Nephron (organoid): Measurements from ENCODE around the gene C1orf87.

Experiments used
- H3K27ac Mint-ChIP-seq, 3 experiments: 2 replicates each; pipeline ENCODE4 v1.8.0; 2020; ENCODE audit warnings: mixed read lengths in 3 of 3, mild to moderate bottlenecking in 2 of 3, moderate library complexity in 1 of 3
- H3K27me3 Mint-ChIP-seq: 2 replicates; pipeline ENCODE4 v1.8.0; 2021; ENCODE audit warnings: low read depth, mild to moderate bottlenecking, moderate library complexity, mixed read lengths
- H3K36me3 Mint-ChIP-seq: 2 replicates; pipeline ENCODE4 v1.8.0; 2020; ENCODE audit warnings: low read depth, mixed read lengths
- H3K4me1 Mint-ChIP-seq: 2 replicates; pipeline ENCODE4 v1.8.0; 2020; ENCODE audit warnings: mixed read lengths
- H3K4me3 Mint-ChIP-seq, 3 experiments: 2 replicates each; pipeline ENCODE4 v1.8.0; 2020; ENCODE audit warnings: mild to moderate bottlenecking in 3 of 3, mixed read lengths in 3 of 3, moderate library complexity in 2 of 3
- H3K9me3 Mint-ChIP-seq: 2 replicates; pipeline ENCODE4 v1.8.0; 2020; ENCODE audit warnings: mixed read lengths
- TF ChIP-seq, protein P1 (sequence below), 3 experiments: fragments of 200-600 bp; sonication (generic); IDR thresholded peaks; one replicate each; pipeline ENCODE4 v1.5.0; 2021; ENCODE audit warnings: antibody characterized with exemption in 3 of 3; ENCODE audit not compliant: unreplicated experiment in 3 of 3

C1orf87 gene

DNA sequence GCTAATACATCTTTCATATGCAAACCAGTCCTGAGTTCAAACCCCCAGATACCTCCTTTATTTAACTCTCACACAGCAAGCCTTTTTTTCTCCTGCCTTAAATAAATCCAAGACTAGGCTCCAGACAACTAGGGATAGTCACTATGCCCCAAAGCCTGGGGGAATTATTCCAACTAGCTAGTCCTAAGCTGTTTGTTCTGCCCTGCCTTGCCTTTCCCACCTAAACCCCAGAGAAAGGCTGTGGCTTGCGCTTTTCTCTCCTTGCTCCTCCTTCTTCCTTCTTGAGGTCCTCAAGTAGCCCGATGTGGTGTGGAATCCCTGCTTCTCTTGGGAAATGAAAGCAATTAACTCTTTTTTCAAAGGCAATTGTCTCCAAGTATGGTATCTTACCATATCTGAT lies 31.8 kb downstream of the C1orf87 start:
- H3K9me3 Mint-ChIP-seq: no peaks in the 10 kb centered on the region
- H3K4me1 Mint-ChIP-seq: peaks cover 8% of the 10 kb centered on the region
- H3K27me3 Mint-ChIP-seq: no peaks in the 10 kb centered on the region
- H3K4me3 Mint-ChIP-seq: no peak overlapping the region
- no peaks in the 10 kb centered on the region for H3K36me3 Mint-ChIP-seq
- TF ChIP-seq, protein P1, sequence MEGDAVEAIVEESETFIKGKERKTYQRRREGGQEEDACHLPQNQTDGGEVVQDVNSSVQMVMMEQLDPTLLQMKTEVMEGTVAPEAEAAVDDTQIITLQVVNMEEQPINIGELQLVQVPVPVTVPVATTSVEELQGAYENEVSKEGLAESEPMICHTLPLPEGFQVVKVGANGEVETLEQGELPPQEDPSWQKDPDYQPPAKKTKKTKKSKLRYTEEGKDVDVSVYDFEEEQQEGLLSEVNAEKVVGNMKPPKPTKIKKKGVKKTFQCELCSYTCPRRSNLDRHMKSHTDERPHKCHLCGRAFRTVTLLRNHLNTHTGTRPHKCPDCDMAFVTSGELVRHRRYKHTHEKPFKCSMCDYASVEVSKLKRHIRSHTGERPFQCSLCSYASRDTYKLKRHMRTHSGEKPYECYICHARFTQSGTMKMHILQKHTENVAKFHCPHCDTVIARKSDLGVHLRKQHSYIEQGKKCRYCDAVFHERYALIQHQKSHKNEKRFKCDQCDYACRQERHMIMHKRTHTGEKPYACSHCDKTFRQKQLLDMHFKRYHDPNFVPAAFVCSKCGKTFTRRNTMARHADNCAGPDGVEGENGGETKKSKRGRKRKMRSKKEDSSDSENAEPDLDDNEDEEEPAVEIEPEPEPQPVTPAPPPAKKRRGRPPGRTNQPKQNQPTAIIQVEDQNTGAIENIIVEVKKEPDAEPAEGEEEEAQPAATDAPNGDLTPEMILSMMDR (IDR thresholded peaks at IDR 0.05; ENCODE audit: unreplicated experiment in 3 of 3): no peak
- no peak overlapping the region for H3K27ac Mint-ChIP-seq

DNA sequence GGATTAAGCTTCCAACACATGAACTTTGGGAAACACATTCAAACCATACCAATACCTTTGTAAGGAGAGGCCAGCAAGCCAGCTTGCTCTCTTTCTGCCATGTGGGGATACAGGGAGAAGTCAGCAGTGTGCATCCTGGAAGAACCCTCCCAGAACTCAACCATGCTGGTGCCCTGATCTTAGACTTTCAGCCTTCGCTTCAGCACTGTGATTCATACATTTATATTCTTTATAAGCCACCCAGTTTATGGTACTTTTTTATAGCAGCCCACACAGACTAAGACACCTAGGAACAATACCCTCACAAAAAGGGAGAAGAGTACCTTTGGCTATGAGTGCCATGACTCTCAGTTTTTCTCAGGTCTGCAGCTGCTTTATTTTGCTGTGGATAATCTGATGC lies 35.9 kb downstream of the C1orf87 start:
- Mint-ChIP-seq H3K27me3 (no peaks in the 10 kb centered on the region), H3K27ac (no peak overlapping the region), H3K36me3 (no peaks in the 10 kb centered on the region), H3K4me1 (peaks cover 5% of the 10 kb centered on the region), H3K9me3 (no peaks in the 10 kb centered on the region), H3K4me3 (no peak overlapping the region)
- TF ChIP-seq, protein P1 (IDR thresholded peaks at IDR 0.05; ENCODE audit: unreplicated experiment in 3 of 3): no peak

DNA sequence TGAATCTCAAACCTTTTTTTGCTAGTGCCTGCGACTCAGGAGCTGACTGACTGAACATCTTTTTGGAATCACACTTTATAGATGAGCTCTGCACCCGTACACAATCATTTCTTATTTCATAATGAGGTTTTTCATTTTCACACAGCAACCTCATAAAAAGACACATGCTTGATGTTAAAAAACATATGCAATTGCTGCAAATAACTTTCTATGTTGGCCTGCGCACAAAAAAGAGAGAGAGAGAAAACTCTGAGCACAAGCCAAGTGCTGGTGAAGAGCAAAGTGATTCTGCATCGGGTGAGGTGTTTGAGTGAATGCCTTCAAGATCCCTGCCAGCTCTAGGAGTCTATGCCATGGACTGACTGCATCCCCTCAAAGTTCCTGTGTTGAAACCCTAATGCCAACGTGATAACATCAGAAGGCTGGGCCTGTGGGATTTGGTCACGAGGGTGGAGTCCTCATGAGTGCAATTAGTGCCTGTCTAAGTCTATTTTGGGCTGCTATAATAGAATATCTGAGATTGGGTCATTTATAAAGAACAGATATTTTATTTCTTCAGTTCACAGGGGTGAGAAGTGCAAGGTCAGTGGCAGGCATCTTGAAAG lies 36.6 kb downstream of the C1orf87 start:
- Mint-ChIP-seq H3K36me3 (no peaks in the 10 kb centered on the region), H3K27ac (no peak overlapping the region), H3K27me3 (no peaks in the 10 kb centered on the region), H3K4me3 (no peak overlapping the region), H3K9me3 (no peaks in the 10 kb centered on the region), H3K4me1 (peaks cover 4% of the 10 kb centered on the region)
- TF ChIP-seq, protein P1 (IDR thresholded peaks at IDR 0.05; ENCODE audit: unreplicated experiment in 3 of 3): no peak

DNA sequence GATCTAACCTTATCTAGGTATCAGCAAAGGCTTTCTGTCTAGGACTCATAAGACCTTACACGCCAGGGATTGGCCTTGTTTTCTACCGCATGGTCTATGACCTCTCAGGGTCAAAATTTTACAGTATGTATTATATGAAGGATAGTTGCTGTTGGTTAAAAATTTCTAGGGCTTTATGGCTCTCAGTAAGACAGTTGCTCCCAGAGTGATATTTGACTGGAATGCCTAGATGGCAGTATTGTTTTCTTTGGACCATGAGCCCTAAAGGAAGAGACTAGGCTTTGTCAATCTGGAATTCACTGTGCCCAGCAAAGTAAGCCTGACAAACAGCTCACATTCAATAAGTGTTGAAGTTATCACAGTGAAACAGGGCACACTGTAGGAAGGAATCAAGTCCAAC lies 37.6 kb downstream of the C1orf87 start:
- H3K4me1 Mint-ChIP-seq: peaks cover 4% of the 10 kb centered on the region
- no peaks in the 10 kb centered on the region for H3K9me3 Mint-ChIP-seq
- TF ChIP-seq, protein P1 (IDR thresholded peaks at IDR 0.05; ENCODE audit: unreplicated experiment in 3 of 3): no peak
- no peaks in the 10 kb centered on the region for H3K36me3 Mint-ChIP-seq
- no peaks in the 10 kb centered on the region for H3K27me3 Mint-ChIP-seq
- no peak overlapping the region for H3K4me3 Mint-ChIP-seq
- no peak overlapping the region for H3K27ac Mint-ChIP-seq

DNA sequence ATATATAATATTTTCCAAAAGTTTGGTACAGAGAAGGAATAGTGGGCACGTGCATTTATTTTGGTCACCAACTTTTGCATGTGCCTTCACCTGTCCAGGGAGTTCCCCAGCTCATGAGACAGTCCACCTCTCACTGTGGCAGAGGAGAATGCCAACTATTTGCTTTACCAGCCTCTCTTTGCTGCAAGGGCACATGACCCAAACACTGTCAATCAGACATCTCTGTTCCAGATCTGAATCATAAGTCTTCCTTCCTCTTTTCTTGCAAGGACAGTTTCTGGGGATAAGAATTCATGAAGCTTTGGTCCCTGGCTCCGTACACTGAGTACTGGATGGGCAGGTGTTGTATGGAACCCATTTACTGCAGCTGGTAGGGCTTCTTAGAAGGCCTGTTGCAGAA lies 38.6 kb downstream of the C1orf87 start:
- TF ChIP-seq, protein P1 (IDR thresholded peaks at IDR 0.05; ENCODE audit: unreplicated experiment in 3 of 3): no peak
- no peak overlapping the region for H3K4me3 Mint-ChIP-seq
- no peaks in the 10 kb centered on the region for H3K36me3 Mint-ChIP-seq
- no peak overlapping the region for H3K27ac Mint-ChIP-seq
- H3K9me3 Mint-ChIP-seq: no peaks in the 10 kb centered on the region
- no peaks in the 10 kb centered on the region for H3K27me3 Mint-ChIP-seq
- peaks cover 4% of the 10 kb centered on the region for H3K4me1 Mint-ChIP-seq

DNA sequence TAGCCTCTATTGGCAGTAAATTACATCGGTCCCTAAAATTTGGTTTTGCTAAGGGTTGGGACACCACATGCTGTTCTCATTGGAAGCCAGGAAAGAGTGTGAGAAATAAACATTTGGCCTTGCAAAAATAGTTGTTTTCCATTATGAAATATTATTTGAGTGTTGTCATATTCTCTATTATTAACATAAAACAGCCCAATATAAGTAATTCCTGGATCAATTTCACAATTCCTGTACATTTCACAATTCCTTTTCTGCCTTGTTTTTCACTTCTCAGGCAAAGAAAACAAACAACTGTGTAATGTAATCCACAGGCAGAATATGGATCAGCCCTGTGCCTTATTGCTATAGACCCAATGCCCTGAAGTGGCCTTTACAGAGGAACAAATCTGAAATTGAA lies 40.5 kb downstream of the C1orf87 start:
- no peaks in the 10 kb centered on the region for H3K27me3 Mint-ChIP-seq
- H3K4me1 Mint-ChIP-seq: peaks cover 4% of the 10 kb centered on the region
- TF ChIP-seq, protein P1 (IDR thresholded peaks at IDR 0.05; ENCODE audit: unreplicated experiment in 3 of 3): no peak
- H3K27ac Mint-ChIP-seq: no peak overlapping the region
- no peaks in the 10 kb centered on the region for H3K36me3 Mint-ChIP-seq
- no peak overlapping the region for H3K4me3 Mint-ChIP-seq
- no peaks in the 10 kb centered on the region for H3K9me3 Mint-ChIP-seq
